HG03139 (cell line): ENCODE data around the gene CCDC69.
"Not testable (repeated sequence)": the region's sequence is repeated elsewhere in the genome, so short reads cannot be mapped to it uniquely, and the experiment has no call there.

Source experiments
- ATAC-seq: cut with Tn5 transposase; IDR thresholded peaks from one replicate; pipeline ENCODE4 v1.9.1; 2021; ENCODE audit not compliant: unreplicated experiment

The CCDC69 gene, protein sequence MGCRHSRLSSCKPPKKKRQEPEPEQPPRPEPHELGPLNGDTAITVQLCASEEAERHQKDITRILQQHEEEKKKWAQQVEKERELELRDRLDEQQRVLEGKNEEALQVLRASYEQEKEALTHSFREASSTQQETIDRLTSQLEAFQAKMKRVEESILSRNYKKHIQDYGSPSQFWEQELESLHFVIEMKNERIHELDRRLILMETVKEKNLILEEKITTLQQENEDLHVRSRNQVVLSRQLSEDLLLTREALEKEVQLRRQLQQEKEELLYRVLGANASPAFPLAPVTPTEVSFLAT

GRCh38 chr5:151223447-151224264 lies at the start of gene CCDC69:
Gene CCDC69 (minus strand): TSS chr5:151224092. CDS start chr5:151223970, 122 bp downstream.
- peak; percentile 65 for ATAC-seq

DNA sequence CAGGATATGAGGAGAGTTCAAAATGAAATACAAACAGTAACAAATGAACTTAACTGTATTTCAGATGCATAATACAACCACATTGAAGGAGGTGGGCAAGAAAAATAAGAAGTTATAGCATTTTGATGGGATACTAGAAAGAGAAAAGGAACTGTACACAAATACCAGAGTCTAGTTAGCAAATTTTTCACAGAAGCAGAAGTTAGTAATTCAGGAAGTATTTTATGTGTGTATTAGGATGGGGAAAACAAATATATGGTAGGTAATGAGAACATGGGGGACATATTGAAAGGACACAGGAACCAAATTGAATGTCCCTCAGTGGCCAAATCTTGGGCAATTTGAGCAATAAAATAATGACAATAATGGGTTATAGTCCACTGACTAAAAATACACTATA lies 47.4 kb upstream of the CCDC69 start:
- no peak for ATAC-seq

GRCh38 chr5:151270599-151270998 lies 46.7 kb upstream of the CCDC69 start:
- peak; percentile 73 for ATAC-seq

- ATAC-seq = no peak
Observed at GRCh38 chr5:151267491-151268260, 43.8 kb upstream of the CCDC69 start.

GRCh38 chr5:151264113-151264512 lies 40.2 kb upstream of the CCDC69 start:
- ATAC-seq = no peak

DNA sequence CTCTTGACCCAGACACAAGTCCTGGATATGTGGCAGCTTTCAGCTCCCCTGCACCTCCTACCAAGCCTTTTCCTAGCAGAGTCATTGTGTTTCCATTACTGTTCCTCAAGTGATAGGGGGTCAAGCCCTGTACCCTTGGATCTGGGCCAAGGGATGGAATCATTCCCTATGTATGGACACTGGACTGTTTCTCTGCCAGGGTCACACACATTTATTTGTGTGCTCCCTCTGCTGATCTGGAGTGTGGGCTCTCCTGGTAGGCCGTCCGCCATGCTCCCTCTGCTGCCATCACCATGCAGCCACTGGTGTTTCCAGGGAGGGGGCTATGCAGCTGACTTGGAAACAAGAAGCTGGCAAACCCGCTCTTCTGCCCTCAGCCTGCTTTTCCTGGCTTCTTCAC lies 38.6 kb upstream of the CCDC69 start:
- ATAC-seq = no peak

DNA sequence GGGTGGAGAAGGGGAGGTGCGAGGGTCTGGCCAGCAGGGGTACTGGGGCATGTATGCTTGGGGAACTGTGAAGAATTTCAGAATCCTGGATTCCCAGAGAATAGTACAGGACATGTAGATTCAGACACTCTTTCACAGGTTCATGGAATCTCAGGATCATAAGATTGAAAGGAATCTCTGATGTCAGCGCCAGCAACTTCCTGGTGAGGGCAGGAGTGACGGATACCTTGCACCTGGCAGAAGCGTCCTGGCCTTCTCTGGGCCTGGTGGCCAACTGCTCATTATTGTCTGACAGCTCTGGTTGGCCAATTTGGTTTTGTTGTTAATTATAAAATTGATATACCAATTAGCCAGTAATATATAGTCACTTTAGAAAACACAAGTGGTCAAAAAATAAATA lies 36.0 kb upstream of the CCDC69 start:
- no peak for ATAC-seq

DNA sequence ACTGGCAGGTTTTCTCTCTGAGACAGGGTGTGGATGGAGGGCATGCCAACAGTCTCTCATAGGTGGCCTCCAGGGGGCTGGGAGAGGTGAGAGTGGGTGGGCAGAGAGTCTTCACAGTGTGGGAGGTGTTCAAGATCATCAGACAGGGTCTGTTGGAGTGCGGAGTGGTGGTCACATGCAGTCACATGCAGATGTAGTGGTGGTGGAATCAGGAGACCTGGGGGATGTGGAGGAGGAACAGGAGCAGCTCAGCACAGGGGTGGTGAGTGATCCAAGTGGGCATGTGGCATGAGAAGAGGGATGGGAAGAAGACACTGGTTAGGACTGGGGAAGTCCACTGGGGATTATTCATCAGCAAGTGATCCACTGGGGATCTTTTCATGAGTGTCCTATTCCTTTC lies 34.9 kb upstream of the CCDC69 start:
- no peak for ATAC-seq

DNA sequence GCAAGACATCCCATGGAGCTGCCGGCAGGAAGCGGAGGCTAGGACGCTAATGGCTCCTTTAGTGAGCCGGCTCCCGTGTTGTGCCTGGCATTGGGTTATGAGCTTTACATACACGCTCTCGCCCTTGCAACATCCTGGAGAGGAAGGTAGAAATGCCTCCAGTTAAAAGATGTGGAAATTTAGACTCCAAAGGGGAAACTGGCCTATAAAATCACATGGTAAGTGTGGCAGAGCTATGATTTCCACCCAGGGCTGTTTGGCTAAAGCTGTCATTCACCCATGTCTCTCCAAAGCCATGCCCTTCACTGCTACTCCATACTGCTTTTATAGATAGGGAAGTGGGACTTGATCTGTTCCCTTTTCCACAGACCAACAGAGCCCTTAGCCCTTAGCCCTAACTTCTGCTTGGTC lies 34.3 kb upstream of the CCDC69 start:
- ATAC-seq = no peak

DNA sequence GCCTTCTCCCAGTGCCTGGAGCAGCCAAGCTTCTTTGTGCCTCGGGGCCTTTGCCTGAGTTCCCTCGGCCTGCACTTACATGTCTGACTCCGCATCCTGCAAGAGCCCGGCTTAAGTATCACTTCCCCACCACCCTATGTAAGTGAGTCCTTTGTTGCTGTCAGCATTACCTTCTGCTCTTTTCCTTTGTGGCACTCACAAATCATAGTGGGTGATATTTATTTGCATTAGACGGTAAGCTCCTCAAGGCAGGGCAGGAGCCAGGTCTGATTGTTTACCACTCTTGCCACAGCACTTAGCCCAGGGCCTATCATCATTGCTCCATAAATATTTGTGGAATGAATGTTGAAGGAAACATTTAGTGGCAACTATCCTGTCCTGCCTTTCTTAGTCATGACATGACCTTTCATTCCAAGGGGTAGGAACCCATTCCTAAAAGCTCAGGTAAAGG lies 33.9 kb upstream of the CCDC69 start:
- ATAC-seq = peak; percentile 27

GRCh38 chr5:151255621-151256286 lies 31.9 kb upstream of the CCDC69 start:
- ATAC-seq = peak; percentile 36

GRCh38 chr5:151254990-151255389 lies 31.1 kb upstream of the CCDC69 start:
- not testable (repeated sequence) for ATAC-seq

GRCh38 chr5:151254556-151254955 lies 30.7 kb upstream of the CCDC69 start:
- ATAC-seq = no peak

DNA sequence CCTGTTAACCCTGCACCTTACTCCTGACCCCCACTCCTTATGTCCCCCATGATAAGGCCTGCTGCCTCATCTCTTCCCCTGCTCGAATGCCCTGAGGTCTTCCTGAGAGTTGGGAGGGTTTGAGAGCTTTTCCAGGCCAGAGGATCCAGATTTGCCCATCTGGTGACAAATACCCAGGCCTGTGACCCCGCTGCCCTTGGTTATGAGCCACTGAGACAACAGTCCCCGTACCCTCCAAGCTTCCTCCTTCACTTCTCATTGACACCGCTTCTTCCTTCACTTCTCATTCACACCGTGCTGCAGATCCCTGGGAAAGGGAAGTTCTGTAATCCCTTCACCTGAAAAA lies 29.7 kb upstream of the CCDC69 start:
- no peak for ATAC-seq

DNA sequence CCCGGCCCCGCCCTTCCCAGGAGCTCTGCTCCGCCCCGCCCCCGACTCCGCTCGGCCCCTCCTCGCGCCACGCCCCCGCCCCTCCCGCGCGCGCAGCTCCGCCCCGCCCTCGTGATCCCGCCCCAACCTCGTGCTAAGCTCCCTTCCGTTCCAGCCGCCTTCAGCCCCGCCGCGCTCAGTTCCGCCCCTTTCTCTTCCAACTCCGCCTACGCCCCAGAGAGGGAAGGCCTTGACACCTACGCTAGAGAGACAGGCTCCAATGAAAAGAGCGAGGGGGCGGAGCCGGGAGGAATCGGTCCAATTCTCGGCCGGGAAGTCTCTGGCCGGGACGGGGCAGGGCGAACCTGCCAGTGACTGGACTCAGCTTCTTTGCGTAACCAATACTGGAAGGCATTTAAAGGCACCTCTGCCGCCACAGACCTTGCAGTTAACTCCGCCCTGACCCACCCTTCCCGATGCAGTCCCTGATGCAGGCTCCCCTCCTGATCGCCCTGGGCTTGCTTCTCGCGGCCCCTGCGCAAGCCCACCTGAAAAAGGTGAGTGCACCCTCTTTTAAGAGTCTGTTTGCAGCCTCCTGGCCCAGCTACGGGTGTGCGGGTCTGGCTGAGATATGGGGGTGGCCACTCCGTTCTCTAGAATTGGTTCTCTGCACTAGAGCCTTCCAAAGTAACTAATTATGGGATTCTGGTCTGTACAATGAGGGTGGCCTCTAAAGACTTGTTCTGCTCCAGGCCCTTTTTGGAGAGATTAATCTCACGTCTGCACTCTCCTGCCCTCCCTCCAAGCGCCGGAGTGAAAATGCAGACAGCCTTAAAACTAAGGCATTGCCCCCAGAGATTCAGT lies 29.1 kb upstream of the CCDC69 start, which contains the start of gene GM2A:
Gene GM2A (plus strand): TSS at position 424 of the 843 bp plus-strand sequence. CDS start 32 bp downstream, at position 456.
- ATAC-seq = peak; percentile 82

- ATAC-seq = no peak
Observed at GRCh38 chr5:151251621-151252020, 27.7 kb upstream of the CCDC69 start.

DNA sequence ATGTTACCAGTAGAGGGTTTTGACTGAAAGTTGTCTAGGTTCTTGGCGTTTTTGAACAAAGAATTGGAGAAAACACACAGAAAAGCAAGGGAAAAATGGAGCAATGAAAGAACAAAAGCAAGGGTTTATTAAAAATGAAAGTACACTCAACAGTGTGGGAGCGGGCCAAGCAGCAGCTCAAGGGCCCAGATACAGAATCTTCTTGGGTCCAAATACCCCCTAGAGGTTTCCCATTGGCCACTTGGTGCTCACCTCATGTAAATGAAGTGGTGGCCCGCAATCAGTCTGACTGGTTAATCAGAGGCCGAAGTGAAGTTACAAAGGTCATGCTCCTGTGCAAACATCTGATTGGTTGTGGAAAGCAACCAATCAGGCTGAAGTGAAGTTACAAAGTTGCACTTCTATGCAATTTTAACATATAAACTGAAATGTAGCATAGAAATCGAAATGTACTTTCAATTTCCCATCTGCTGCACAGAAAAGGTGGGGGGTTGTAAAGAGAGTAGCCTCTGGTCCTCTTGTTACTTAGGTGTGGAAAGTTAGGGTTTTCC lies 27.2 kb upstream of the CCDC69 start:
- ATAC-seq = no peak

DNA sequence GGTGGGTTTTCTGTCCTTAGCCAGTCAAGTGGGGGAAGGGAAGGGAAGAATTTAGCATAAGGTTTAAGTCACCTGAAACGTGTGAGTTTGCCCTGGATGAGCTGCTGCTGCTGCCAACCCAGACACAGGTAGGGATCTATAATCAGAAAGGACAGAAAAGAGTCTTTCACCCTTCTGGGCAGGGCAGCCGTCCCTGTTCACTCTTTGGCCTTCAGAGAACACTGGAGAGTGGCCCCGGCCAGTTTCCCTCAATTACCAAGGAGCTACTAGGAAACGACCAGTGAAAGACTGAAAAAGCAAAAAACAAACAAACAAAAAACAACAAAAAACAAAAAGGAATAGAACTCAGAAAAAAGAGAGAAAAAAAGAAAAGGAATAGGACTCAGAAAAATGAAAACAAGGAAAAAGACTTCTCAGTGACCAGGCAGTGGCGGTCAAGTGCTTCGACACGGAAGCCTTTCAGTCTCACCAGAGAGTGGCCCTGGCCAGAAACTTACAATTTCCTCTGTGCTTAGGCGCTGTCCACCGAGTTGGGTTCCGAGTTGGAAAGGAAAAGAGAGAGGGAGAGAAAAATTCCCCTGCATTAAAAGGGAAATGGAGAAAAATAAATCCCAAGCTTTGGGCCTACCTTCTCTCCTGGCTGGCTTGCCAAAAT lies 26.6 kb upstream of the CCDC69 start:
- ATAC-seq = no peak

- no peak for ATAC-seq
Observed at GRCh38 chr5:151249281-151249680, 25.4 kb upstream of the CCDC69 start.
